ENCODE data around the gene VPS37D.

VPS37D gene

DNA sequence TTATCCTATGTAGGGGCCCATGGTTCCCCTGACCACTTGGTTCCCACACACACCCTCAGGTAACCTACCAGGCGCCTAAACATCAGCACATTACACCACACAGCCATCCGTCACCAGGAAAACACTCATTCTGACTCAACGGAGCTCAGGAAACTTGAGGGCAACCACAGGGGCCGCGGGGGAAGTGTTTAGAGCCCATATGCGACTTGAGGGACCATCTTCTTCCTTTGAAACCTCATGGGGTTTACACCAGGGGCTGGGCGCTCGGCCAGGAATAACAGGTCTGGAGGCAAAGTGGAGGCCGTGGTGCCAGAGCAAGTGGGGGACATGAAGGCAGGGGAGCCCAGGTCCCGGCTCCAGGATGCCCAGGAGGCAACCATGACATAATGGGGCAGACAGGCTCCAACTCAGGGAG, 50.4 kb downstream of the VPS37D start:
- DNase-seq (ENCODE audit: low spot score), result no peak

DNA sequence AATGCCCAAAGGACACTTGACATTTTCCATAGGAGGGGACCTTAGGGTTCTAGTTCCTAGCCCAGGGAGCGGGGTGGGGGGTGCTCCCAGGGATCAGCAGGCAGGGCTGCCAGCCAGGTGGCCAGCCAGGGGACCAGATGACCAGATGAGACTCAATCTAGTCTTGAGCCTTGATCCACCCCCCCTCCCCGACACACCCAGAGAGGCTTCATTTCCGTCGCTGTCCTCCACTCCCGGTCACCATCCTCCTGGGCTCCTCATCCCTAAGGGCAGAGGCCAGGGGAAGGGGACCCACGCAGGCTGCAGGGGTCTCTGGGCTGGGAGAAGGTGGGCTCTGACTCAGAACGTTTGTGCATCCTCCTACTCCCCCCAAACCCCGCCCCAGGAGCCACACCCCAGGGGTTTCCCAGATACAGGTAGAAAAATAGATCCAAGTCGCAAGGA, 50.8 kb downstream of the VPS37D start:
- no CpG with 5 or more reads among the region's 9 CpGs for WGBS, 2 donors (ENCODE audit: extremely low coverage in 2 of 2, insufficient read length in 2 of 2, insufficient replicate concordance in 1 of 2)
- H3K4me3 ChIP-seq (ENCODE audit: low read length in 2 of 2), result peak overlapping the region; percentile 60 to 99

More for the DNA sequence above, 50.4 kb downstream of the VPS37D start:
- Histone ChIP-seq H2BK5ac (ENCODE audit: low read length) (no peak overlapping the region), H2AK5ac (ENCODE audit: low read depth, low read length) (peak overlapping the region; percentile 90), H3K4me2 (ENCODE audit: insufficient read depth, low read length, poor library complexity, severe bottlenecking) (no peak overlapping the region), H2BK15ac (ENCODE audit: low read length) (no peak overlapping the region), H3K14ac (ENCODE audit: low read length) (no peak overlapping the region), H3K79me1 (ENCODE audit: low read depth, low read length) (peaks cover 10% of the 10 kb centered on the region), H4K91ac (ENCODE audit: low read depth, low read length, poor library complexity) (no peak overlapping the region), H3K18ac (ENCODE audit: low read length) (no peak overlapping the region), H2BK12ac (ENCODE audit: low read length) (no peak overlapping the region), H3K36me3 (replicated peaks in 1 of 2; ENCODE audit: control insufficient read depth in 2 of 2, insufficient read depth in 2 of 2, low read length in 2 of 2) (no peaks in the 10 kb centered on the region), H3K4me1 (ENCODE audit: control insufficient read depth in 2 of 2, insufficient read depth in 1 of 2, low read depth in 1 of 2, low read length in 2 of 2) (peaks cover 3 to 4% of the 10 kb centered on the region in 2 donors), H3K9ac (ENCODE audit: low read depth, low read length, poor library complexity) (no peak overlapping the region), H2BK120ac (ENCODE audit: low read depth, low read length) (no peak overlapping the region), H3K27me3 (ENCODE audit: control insufficient read depth in 3 of 3, insufficient read depth in 3 of 3, low read depth in 1 of 3, low read length in 3 of 3) (peaks cover 0 to 27% (median 8%) of the 10 kb centered on the region in 3 experiments), H3K9me3 (replicated peaks in 1 of 2; ENCODE audit: control insufficient read depth in 2 of 2, insufficient read depth in 1 of 2, low read depth in 1 of 2, low read length in 2 of 2) (no peaks in the 10 kb centered on the region), H3K4ac (ENCODE audit: low read length) (peak overlapping the region; percentile 3), H3K27ac (replicated peaks; ENCODE audit: low read length) (no peak overlapping the region), H2AFZ (ENCODE audit: low read length) (no peak overlapping the region), H3K4me3 (ENCODE audit: low read length in 2 of 2) (peak overlapping the region in 1 of 2 donors; percentile 60), H3K23ac (ENCODE audit: low read depth, low read length, poor library complexity) (peak overlapping the region; percentile 73), H4K8ac (ENCODE audit: low read depth, low read length) (peak overlapping the region; percentile 43)
- no CpG with 5 or more reads among the region's 10 CpGs for WGBS, 2 donors (ENCODE audit: extremely low coverage in 2 of 2, insufficient read length in 2 of 2, insufficient replicate concordance in 1 of 2)

DNA sequence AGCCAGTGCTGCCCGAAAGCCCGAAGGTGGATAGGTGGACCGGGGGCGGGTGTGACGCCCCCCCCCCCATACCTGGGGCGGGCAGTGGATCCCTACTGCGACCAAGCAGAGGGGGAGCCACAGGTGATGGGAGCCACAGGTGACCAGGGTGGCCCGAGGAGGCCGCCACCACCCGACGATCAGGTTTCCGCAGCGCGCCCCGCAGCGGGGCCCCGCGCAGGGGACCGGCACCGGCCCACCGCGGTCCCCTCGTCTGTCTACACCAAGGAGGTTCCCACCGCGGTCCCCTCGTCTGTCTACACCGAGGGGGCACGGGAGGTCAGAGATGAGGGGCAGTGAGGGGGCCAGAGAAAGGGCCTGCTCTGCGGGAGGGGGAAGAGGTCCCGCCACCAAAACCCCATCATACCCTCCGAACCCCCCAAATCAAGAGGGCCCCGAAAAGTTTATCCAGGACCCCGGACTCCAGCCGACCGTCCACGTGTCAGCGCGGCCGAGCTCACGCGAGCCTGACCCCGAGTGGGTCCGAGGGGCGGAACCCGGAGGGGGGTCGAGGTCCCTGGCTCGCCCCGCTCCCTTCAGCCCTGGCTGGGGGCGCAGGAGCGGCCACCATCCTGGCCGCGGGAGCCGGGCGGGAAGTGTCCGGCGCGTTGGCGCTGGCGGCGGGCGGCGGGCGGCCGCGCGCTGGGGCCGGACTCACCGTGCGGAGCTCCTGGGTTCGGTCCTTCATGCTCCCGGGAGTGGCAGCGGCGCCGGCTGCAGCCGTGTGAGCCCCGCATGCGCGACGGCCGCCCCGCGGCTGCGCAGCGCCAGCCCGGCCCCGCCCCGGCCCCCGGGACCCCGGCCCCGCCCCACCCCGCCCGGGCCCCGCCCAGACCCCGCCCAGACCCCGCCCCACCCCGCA, 51.5 kb downstream of the VPS37D start, which contains the start of gene STX1A:
Gene STX1A (minus strand): TSS at position 765 of the 901 bp plus-strand sequence. CDS start 38 bp downstream, at position 727.
- peak within 1 kb of the TSS; percentile 60 to 99 for H3K4me3 ChIP-seq (ENCODE audit: low read length in 2 of 2)
- H3K14ac ChIP-seq (ENCODE audit: low read length), result peak within 1 kb of the TSS; percentile 71
- peak within 1 kb of the TSS; percentile 90 for H3K9ac ChIP-seq (ENCODE audit: low read depth, low read length, poor library complexity)
- H2BK12ac ChIP-seq (ENCODE audit: low read length), result peak within 1 kb of the TSS; percentile 73
- DNase-seq (ENCODE audit: low spot score), result no peak
- H3K36me3 ChIP-seq (replicated peaks in 1 of 2; ENCODE audit: control insufficient read depth in 2 of 2, insufficient read depth in 2 of 2, low read length in 2 of 2), result no peaks in the 10 kb centered on the region
- H3K27me3 ChIP-seq (ENCODE audit: control insufficient read depth in 3 of 3, insufficient read depth in 3 of 3, low read depth in 1 of 3, low read length in 3 of 3), result peaks cover 0 to 27% (median 8%) of the 10 kb centered on the region in 3 experiments
- H3K9me3 ChIP-seq (replicated peaks in 1 of 2; ENCODE audit: control insufficient read depth in 2 of 2, insufficient read depth in 1 of 2, low read depth in 1 of 2, low read length in 2 of 2), result no peaks in the 10 kb centered on the region
- no peak within 1 kb of the TSS for H4K8ac ChIP-seq (ENCODE audit: low read depth, low read length)
- H2BK5ac ChIP-seq (ENCODE audit: low read length), result peak within 1 kb of the TSS; percentile 39
- peaks cover 3 to 4% of the 10 kb centered on the region in 2 donors for H3K4me1 ChIP-seq (ENCODE audit: control insufficient read depth in 2 of 2, insufficient read depth in 1 of 2, low read depth in 1 of 2, low read length in 2 of 2)
- H2AFZ ChIP-seq (ENCODE audit: low read length), result peak within 1 kb of the TSS; percentile 99
- H2AK5ac ChIP-seq (ENCODE audit: low read depth, low read length), result peak within 1 kb of the TSS; percentile 90
- peak within 1 kb of the TSS; percentile 86 for H3K4me2 ChIP-seq (ENCODE audit: insufficient read depth, low read length, poor library complexity, severe bottlenecking)
- H3K4ac ChIP-seq (ENCODE audit: low read length), result no peak within 1 kb of the TSS
- no peak within 1 kb of the TSS for H4K91ac ChIP-seq (ENCODE audit: low read depth, low read length, poor library complexity)
- no peak within 1 kb of the TSS for H2BK120ac ChIP-seq (ENCODE audit: low read depth, low read length)
- peaks cover 10% of the 10 kb centered on the region for H3K79me1 ChIP-seq (ENCODE audit: low read depth, low read length)
- H2BK15ac ChIP-seq (ENCODE audit: low read length), result no peak within 1 kb of the TSS
- H3K27ac ChIP-seq (replicated peaks; ENCODE audit: low read length), result no peak within 1 kb of the TSS
- peak within 1 kb of the TSS; percentile 93 for H3K18ac ChIP-seq (ENCODE audit: low read length)
- no CpG with 5 or more reads among the region's 96 CpGs for WGBS, 2 donors (ENCODE audit: extremely low coverage in 2 of 2, insufficient read length in 2 of 2, insufficient replicate concordance in 1 of 2)
- H3K23ac ChIP-seq (ENCODE audit: low read depth, low read length, poor library complexity), result peak within 1 kb of the TSS; percentile 43

More for the DNA sequence above, 50.8 kb downstream of the VPS37D start:
- H3K4me1 ChIP-seq (ENCODE audit: control insufficient read depth in 2 of 2, insufficient read depth in 1 of 2, low read depth in 1 of 2, low read length in 2 of 2), result peaks cover 3 to 4% of the 10 kb centered on the region in 2 donors
- peak overlapping the region; percentile 90 for H2AK5ac ChIP-seq (ENCODE audit: low read depth, low read length)
- peaks cover 10% of the 10 kb centered on the region for H3K79me1 ChIP-seq (ENCODE audit: low read depth, low read length)
- no peak overlapping the region for H2BK120ac ChIP-seq (ENCODE audit: low read depth, low read length)
- peak overlapping the region; percentile 43 for H4K8ac ChIP-seq (ENCODE audit: low read depth, low read length)
- H3K4me2 ChIP-seq (ENCODE audit: insufficient read depth, low read length, poor library complexity, severe bottlenecking), result peak overlapping the region; percentile 86
- no peak overlapping the region for H3K4ac ChIP-seq (ENCODE audit: low read length)
- H2BK5ac ChIP-seq (ENCODE audit: low read length), result peak overlapping the region; percentile 39
- peak overlapping the region; percentile 99 for H2AFZ ChIP-seq (ENCODE audit: low read length)
- H3K36me3 ChIP-seq (replicated peaks in 1 of 2; ENCODE audit: control insufficient read depth in 2 of 2, insufficient read depth in 2 of 2, low read length in 2 of 2), result no peaks in the 10 kb centered on the region
- no peak overlapping the region for H2BK15ac ChIP-seq (ENCODE audit: low read length)
- H3K9me3 ChIP-seq (replicated peaks in 1 of 2; ENCODE audit: control insufficient read depth in 2 of 2, insufficient read depth in 1 of 2, low read depth in 1 of 2, low read length in 2 of 2), result no peaks in the 10 kb centered on the region
- DNase-seq (ENCODE audit: low spot score), result no peak
- H3K9ac ChIP-seq (ENCODE audit: low read depth, low read length, poor library complexity), result peak overlapping the region; percentile 90
- peak overlapping the region; percentile 43 for H3K23ac ChIP-seq (ENCODE audit: low read depth, low read length, poor library complexity)
- peaks cover 0 to 27% (median 8%) of the 10 kb centered on the region in 3 experiments for H3K27me3 ChIP-seq (ENCODE audit: control insufficient read depth in 3 of 3, insufficient read depth in 3 of 3, low read depth in 1 of 3, low read length in 3 of 3)
- H2BK12ac ChIP-seq (ENCODE audit: low read length), result no peak overlapping the region
- H4K91ac ChIP-seq (ENCODE audit: low read depth, low read length, poor library complexity), result no peak overlapping the region
- H3K14ac ChIP-seq (ENCODE audit: low read length), result no peak overlapping the region
- H3K27ac ChIP-seq (replicated peaks; ENCODE audit: low read length), result no peak overlapping the region
- no peak overlapping the region for H3K18ac ChIP-seq (ENCODE audit: low read length)

DNA sequence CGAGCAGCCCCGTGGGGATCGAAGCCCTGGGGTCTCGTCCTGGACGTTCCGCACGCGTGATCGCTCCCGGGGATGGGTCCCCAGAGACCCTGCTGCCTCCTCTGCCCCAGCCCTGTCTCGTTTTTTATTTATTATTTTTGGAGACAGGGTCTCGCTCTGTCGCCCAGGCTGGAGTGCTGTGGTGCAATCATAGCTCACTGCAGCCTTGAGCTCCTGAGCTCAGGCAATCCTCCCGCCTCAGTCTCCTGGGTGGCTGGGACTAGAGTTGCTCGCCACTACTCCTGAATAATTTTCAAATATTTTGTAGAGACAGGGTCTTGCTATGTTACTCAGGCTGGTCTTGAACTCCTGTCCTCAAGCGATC, 52.2 kb downstream of the VPS37D start:
- Histone ChIP-seq H3K14ac (ENCODE audit: low read length) (no peak overlapping the region), H3K4ac (ENCODE audit: low read length) (no peak overlapping the region), H3K9me3 (replicated peaks in 1 of 2; ENCODE audit: control insufficient read depth in 2 of 2, insufficient read depth in 1 of 2, low read depth in 1 of 2, low read length in 2 of 2) (no peaks in the 10 kb centered on the region), H3K9ac (ENCODE audit: low read depth, low read length, poor library complexity) (no peak overlapping the region), H3K23ac (ENCODE audit: low read depth, low read length, poor library complexity) (no peak overlapping the region), H3K18ac (ENCODE audit: low read length) (peak overlapping the region; percentile 76), H3K36me3 (replicated peaks in 1 of 2; ENCODE audit: control insufficient read depth in 2 of 2, insufficient read depth in 2 of 2, low read length in 2 of 2) (no peaks in the 10 kb centered on the region), H2AK5ac (ENCODE audit: low read depth, low read length) (peak overlapping the region; percentile 1), H2BK12ac (ENCODE audit: low read length) (no peak overlapping the region), H3K27me3 (ENCODE audit: control insufficient read depth in 3 of 3, insufficient read depth in 3 of 3, low read depth in 1 of 3, low read length in 3 of 3) (peaks cover 0 to 27% (median 8%) of the 10 kb centered on the region in 3 experiments), H3K79me1 (ENCODE audit: low read depth, low read length) (peaks cover 10% of the 10 kb centered on the region), H4K8ac (ENCODE audit: low read depth, low read length) (no peak overlapping the region), H4K91ac (ENCODE audit: low read depth, low read length, poor library complexity) (no peak overlapping the region), H2BK15ac (ENCODE audit: low read length) (no peak overlapping the region), H2AFZ (ENCODE audit: low read length) (peak overlapping the region; percentile 69), H3K4me3 (ENCODE audit: low read length in 2 of 2) (peak overlapping the region; percentile 55 to 60), H3K4me1 (ENCODE audit: control insufficient read depth in 2 of 2, insufficient read depth in 1 of 2, low read depth in 1 of 2, low read length in 2 of 2) (peaks cover 3 to 4% of the 10 kb centered on the region in 2 donors), H2BK120ac (ENCODE audit: low read depth, low read length) (no peak overlapping the region), H2BK5ac (ENCODE audit: low read length) (peak overlapping the region; percentile 39), H3K27ac (replicated peaks; ENCODE audit: low read length) (no peak overlapping the region), H3K4me2 (ENCODE audit: insufficient read depth, low read length, poor library complexity, severe bottlenecking) (peak overlapping the region; percentile 69)
- WGBS, 2 donors (ENCODE audit: extremely low coverage in 2 of 2, insufficient read length in 2 of 2, insufficient replicate concordance in 1 of 2), result no CpG with 5 or more reads among the region's 16 CpGs
- no peak for DNase-seq (ENCODE audit: low spot score)
